HG03521 (cell line): Measurements from ENCODE around the gene STIM1.
"Not testable (repeated sequence)": the region's sequence is repeated elsewhere in the genome, so short reads cannot be mapped to it uniquely, and the experiment has no call there.

Experiments used
- ATAC-seq: cut with Tn5 transposase; IDR thresholded peaks from one replicate; pipeline ENCODE4 v1.9.1; 2021; ENCODE audit warnings: mild to moderate bottlenecking, moderate library complexity; ENCODE audit not compliant: unreplicated experiment

Gene STIM1

DNA sequence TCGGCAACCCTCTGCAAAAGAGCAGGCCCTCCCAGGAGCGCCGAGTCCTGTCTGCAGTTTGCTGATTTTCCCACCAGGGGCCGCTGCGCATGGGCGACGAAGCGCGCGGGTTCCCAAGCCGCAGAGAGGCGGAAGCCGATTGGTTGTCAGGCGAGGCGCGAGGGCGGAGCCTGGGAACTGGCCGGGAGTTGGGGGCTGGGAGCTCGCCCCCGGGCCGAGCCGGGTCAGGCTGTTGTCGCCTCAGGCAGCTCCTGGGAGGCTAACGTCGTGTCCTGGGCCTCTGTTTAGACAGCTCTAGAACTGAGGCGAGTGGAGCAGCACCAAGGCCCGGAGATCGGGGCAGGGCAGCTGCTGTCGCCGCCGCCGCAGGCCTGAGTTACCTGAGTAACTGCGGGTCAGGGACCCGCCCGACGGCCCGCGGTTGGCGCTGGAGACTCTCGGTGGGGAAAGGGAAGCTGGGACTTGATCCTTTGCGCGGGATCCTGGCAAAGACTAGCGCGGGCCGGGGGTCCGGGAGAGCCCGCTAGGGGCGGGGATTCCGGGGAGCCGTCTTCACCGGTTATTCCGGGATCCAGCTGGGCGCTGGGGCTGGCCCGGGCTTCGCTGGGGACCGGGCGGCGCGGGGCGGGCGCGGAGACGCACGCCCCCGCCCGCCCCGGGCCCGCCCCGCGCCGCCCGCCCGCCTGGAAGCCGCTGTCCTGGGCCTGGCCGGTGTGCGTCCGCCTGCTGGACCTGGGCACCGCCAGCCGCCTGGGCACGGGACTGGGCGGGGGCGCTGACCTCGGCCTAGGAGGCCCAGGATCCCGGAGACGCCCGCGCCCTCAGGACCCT is at the start of gene STIM1:
Gene STIM1, plus strand, starts transcription at position 688 of the 831 bp plus-strand sequence. CDS start 607 bp downstream, outside the sequence.
- peak; percentile 55 for ATAC-seq

DNA sequence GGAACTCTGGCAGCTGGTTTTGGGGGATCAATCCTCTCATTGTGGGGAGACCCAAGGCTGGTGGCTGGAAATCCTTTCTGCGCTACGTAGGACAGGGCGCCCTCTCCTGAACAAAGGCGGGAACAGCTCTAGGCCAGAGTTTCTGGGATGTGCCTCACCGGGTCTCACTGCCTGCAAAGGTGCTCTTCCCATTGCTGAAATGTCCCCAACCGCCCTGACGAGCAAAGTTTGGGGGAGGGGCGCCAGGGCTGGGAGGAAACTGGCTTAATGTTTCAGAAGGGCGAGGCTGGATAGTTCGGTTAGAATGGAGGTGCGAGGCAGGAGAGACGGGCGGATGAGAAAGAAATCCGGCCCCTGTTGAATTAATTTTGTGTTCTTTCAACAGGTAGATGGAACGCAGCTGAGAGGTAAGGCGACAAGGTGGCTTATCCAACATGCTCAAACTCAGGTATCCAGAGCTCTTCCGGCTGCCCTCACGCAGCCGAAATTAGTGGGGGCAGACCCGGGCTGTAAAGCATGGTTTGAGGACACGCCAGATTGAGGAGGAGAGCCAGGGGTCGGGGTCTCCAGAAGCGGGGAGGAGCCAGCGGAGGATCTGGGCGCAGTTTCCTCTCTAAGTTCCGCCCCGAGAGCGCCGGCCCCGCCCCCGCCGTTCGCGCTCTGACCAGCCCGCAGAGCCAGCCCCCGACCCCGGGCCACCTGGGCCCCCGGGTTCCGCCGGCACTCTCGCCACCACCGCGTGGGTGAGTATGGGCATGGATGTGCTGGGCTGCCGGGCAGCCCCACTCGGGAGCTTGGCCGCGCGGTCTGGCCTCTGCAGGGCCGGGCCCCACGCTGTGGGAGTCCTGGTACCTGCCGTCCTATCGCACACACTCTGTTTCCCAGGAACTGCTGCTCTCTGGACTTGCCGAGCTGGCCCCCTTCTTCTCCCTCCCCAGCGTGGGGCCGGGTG is 47.3 kb upstream of the STIM1 start, which contains the start of gene PGAP2:
Gene PGAP2, plus strand, starts transcription at position 652 of the 952 bp plus-strand sequence. CDS start 2,700 bp downstream, outside the sequence.
- ATAC-seq: peak; percentile 58

DNA sequence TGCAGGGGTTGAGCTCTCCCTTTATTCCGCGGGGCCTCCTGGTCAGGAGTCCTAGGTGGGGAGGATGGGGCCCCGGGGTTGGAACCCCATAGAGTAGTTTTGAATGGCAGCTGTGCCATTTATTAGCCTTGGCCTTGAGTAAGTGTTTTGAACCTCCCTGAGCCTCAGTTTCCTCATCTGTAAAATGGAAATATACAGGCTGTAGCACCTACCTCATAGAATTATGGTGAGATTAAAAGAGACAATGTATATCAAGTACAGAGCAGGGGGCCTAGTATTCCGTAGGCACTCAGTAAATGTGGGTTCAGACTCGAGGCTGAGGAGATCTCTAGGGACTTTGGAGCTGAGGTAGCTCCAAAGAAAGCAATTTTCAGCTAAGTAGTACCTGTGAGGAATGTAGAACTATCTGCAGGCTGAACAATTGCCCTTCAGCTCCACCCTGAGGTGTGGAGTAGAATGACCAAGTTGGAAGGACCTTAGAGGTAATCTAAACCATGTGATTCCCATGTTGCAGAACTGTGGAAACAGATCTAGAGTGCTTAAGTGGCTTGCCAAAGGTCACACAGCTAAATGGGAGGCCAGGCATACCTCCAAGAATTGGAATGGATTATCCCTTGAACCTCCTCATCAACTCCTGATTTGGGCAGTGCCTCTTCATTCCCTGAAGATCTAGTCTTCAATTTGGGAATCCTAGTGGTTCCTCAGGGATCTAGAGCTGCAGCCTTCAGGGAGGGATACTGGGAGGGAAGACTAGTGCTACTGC is 46.4 kb upstream of the STIM1 start:
- ATAC-seq: peak; percentile 70

DNA sequence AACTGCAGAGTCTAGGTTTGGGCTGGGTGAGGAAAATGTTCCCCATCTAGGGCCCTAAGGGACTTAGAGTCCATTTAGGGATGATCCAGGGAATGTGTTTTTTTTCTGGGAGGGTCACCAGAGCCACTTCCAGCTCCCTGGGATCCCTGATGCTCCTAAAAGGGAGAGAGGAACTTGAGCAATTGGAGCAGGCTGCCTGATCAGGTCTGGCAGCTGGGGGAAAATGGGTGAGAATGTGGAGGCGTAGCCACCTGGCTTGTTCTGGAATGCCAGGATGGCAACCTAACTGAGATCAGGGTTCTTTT is 45.9 kb upstream of the STIM1 start:
- ATAC-seq: no peak

DNA sequence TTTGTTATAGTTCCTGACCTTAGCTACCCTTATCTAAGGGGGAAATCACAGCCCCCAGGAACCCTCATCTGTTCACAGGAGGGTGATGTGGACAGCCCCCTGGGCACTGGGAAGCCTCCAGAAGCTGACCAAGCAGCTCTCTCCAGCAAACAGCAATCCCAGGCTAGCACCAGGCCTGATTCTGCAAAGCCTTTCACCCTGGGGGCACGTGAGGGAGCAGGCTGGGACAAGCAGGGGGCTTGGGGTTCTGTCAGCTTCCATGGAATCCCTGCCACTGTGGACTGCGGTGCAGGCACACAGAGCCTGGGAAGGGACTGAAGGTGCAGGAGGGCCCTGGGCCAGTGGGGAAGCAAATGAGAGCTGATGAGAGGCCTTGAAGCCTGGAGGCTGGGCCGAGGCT is 45.0 kb upstream of the STIM1 start:
- no peak for ATAC-seq

DNA sequence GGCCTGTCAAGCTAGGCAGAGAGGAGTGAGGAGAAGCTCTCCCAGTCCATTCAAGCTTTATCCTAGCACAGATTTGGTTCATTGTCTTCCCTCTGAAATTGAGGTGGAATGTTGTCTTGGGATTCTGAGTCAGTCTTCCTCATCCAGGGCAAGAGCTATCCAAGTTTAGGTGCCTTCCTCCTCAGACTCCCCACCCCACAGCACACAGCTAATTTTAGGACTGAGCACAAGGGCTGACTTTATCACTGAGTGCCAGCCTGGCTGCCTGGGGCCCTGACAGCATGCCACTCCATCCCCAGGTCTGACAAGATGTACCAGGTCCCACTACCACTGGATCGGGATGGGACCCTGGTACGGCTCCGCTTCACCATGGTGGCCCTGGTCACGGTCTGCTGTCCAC is 44.5 kb upstream of the STIM1 start:
- no peak for ATAC-seq

DNA sequence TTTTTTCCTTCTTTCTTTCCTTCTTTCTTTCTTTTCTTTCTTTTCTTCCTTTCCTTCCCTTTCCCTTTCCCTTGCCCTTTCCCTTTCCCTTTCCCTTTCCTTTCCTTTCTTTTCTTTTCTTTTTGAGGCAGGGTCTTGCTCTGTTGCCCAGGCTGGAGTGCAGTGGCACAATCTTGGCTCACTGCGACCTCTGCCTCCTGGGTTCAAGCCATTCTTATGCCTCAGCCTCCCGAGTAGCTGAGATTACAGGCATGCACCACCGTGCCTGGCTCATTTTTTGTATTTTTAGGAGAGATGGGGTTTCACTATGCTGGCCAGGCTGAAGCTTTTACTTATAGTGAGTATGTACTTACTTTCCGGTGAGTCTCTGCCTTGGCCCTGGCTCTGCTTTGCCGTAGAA is 40.6 kb upstream of the STIM1 start:
- not testable (repeated sequence) for ATAC-seq

DNA sequence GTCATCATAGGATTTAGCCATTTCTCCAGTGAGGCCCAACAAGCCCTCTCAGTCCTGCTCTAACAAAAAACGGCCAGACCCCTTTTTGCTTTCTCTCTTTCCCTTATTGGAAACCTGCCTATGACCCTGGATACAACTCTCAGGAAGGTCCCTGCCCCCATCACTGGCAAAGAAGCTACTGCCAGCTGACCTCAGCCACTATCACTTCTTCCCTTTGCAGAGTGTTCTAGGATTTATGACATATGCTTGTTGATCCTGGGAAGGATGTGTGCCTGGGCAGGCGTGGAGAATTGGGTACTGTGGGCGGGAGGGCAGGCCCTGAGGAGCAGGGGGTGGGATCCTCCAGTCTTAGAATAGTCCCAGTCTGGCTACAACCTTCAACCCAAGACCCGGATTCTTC is 39.6 kb upstream of the STIM1 start:
- ATAC-seq: no peak

DNA sequence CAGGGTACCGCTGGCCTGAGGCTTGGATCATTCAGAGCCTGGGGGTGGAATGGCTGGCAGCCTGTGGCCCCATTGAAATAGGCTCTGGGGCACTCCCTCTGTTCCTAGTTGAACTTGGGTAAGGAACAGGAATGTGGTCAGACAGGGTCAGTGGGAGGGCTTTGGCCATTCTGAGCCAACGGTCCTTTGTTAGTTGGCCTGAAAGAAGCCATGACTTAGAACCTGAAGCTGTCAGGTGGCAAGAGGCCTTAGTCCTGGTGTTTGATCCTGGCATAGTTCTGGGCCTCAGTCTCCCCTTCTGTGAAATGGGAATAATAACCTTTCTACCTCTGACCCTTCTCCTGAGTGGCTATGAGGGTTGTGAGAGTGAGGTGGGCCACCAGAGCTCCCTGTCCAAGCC is 38.8 kb upstream of the STIM1 start:
- no peak for ATAC-seq

DNA sequence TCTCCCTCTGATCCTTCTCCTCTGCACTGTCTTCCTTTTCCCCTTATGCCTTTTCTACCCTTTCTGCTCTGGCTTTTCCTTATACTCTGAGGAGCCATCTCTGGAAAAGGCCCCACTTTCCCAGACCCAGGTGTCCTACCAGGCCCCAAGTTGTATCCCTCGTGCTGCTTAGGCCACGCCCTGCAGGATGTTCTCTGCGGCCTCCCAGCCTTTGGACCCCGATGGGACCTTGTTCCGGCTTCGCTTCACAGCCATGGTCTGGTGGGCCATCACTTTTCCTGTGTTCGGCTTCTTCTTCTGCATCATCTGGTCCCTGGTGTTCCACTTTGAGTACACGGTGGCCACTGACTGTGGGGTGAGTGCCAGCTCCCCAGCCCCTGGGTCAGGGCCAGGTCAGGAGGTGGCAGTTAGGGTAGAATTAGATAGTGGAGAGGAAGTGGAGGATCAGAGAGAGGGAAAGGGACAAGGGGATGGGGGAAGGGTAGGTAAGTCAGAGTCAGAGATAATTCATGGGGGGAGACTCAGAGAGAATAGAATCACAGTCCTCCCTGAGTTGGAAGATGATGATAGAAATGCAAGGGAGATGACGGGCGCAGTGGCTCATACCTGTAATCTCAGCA is 38.2 kb upstream of the STIM1 start:
- no peak for ATAC-seq

DNA sequence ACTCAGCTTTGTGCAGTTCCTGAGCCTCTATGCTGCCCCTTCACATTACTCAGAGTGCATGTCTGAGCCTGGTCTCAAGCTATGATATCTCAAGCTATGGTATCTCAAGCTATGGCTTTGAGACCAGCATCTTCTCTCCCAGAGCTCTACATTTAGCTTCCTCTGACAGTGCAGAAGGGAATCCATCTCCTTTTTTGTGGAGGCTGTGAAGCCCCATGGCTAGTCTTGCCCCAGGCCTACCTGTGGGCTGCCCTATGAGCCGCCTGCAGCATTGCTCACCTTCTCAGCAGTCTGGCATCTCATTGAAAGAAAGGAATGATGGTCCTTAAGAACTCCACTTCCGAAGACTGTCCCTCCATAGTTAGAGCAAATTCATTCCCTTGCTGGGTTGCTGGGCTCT is 34.5 kb upstream of the STIM1 start:
- ATAC-seq: no peak

DNA sequence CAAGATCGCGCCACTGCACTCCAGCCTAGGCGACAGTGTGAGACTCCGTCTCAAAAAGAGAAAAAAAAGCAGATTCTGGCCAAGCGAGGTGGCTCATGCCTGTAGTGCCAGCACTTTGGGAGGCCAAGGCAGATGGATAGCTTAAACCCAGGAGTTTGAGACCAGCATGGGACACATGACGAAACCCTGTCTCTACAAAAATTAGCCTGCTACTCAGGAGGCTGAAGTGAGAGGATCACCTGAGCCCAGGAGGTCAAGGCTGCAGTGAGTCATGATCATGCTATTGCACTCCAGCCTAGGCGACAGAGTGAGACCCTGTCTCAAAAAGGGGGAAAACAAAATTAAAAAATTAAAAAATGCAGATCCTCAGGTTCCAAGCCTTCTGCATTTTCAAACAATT is 33.2 kb upstream of the STIM1 start:
- ATAC-seq: no peak

DNA sequence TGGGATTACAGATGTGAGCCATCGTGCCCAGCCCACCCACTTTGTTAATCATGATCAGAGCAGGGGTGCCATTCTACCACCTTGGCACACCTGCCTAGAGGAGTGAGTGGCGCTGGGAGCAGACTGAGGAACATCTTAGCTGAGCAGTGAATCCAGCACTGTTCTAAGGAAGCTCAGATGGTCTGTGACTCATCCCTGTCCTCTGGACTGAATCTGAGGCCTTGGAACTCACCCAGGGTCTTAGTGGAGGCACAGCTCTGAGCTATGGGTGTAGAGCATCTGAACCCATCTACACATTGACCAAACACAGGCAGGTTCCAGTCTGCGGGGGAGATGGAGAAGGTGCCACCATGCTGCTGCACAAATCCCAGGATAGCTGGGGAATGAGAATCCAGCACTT is 32.2 kb upstream of the STIM1 start:
- no peak for ATAC-seq

DNA sequence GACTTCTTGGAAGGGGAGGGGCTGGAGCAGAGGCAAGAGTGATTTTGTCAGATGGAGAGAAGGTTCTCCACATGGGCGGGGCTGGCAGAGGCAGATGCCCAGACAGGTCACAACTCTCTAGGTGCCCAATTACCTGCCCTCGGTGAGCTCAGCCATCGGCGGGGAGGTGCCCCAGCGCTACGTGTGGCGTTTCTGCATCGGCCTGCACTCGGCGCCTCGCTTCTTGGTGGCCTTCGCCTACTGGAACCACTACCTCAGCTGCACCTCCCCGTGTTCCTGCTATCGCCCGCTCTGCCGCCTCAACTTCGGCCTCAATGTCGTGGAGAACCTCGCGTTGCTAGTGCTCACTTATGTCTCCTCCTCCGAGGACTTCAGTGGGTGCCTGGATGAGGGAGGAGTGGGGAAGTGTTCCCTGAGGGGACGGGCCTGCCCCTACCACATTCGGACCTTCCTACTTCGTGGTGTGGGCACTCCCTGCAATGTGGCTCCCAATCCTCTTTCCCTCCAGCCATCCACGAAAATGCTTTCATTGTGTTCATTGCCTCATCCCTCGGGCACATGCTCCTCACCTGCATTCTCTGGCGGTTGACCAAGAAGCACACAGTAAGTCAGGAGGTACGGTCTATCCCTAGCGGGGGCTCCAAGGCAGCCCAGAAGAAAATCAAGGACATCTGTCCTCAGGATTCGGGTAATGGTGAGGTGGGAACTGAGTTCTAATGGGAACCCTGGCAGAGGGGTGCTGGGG is 31.5 kb upstream of the STIM1 start:
- ATAC-seq: no peak

DNA sequence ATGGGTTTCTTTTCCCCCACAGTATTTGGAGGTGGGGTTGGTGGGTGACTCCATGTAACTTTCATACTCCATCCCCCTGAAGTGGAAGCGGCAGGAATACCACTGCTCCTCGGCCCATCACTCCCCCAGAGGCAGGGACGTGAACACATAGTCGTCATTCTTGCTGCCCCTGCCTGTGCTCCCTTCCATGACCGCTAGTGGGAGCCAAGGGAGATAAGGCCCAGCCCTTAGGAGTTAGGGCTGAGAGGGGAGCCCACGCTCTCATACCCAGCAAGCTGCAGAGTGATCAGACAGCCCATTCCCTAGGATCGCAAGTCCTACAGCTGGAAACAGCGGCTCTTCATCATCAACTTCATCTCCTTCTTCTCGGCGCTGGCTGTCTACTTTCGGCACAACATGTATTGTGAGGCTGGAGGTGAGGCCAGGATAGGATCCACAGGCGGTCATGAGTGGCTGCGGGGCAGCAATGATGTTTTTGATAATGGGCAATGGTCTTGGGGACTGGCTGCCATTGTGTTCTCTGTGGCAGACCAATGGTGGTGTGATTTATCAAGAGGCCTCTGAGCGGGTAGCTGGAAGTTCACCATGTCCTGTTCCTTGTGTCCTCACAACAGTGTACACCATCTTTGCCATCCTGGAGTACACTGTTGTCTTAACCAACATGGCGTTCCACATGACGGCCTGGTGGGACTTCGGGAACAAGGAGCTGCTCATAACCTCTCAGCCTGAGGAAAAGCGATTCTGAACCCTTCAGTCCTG is 30.6 kb upstream of the STIM1 start:
- ATAC-seq: peak; percentile 78

DNA sequence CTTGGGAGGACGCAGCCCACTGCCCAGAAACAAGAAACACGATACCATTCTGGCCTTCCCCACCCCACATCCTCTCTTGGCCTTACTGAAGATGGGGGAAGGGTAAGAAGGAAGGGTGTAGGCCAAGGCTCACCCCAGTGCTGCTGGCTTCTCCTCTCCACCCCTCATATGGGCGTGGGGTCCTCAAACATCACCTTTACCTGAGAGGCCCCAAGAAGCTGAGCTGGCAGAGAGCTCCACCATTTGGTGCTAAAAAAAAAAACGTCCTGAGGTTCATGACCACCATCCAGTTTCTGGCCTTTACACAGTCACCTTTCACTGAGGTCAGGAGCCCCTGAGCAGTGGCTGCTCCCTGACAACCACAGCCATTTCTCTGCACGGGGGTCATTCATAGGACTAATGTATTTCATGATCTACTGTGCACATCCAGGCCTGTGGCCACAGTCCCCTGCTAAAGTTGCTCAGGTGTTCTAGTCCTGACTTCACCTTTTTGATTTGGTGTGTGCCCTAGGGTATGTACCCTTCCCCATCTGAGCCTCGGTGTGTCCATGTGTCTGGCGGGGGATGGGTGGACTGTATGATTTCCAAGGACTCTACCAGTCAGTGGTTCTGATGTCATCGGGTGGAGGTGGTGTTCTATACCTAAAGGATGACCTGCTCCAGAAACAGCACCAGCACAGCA is 29.9 kb upstream of the STIM1 start:
- ATAC-seq: no peak

DNA sequence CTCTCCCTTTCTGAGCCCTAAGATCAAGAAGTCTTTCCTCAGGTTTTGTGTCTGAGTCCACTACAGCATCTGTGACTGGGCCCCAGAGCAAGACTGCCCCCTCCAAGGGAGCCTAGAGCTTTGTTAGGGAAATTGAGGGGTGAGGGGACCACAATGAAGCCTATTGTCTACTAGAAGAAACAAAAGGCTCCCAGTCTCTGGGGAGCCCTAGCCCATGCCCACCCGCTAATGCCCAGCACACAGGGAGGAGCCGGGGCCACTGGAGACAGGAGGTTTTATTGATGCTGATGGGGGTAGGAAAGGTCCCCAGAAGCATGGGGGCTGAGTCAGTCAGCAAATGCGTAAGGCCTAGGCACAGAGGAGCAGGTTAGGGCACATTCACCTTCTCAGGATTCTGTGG is 28.7 kb upstream of the STIM1 start:
- ATAC-seq: no peak

DNA sequence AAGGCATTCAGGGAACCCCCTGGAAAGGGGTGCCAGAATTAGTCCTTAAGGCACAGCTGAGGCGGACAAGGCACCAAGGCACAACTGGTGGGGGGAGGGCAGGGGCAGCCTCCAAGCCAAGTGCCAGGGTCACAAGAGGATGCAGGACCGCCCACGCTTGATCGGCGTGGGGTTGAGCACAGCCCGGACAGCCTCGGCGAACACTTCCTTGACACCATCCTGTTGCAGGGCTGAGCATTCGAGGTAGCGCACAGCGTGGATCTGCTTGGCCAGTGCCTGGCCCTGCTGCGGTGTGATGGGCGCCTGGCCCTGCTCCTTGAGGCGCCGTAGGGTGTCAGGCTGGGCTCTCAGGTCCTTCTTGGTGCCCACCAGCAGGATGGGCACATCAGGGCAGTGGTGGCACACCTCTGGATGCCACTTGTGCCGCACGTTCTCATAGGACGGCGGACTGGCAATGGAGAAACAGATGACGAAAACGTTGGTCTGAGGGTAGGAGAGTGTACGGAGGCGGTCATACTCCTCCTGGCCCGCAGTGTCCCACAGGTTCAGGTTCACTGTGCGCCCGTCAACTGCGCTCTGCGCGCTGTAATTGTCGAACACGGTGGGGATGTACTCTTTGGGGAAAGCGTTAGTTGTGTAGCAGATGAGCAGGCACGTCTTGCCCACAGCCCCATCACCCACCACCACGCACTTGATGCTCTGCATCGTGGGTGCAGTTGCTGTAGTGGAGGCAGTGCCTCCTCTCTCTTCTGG is 27.9 kb upstream of the STIM1 start:
- no peak for ATAC-seq
